Right renal pelvis (tissue), 4 donors: Measurements from ENCODE around the gene SH2D3A. TPM values are rescaled to one million over a fixed set of nuclear protein-coding genes. Genes with fewer than 3 reads are reported as not detected.

Experiments
- DNase-seq, 4 donors: peaks; one replicate each; pipeline ENCODE4 v3.0.0-alpha.2; 2013; ENCODE audit warnings: low read depth in 4 of 4, low spot score in 3 of 4, missing footprints in 1 of 4
- polyA plus RNA-seq, 4 donors: library from polyadenylated mRNA; unstranded; fragments of 120-200 nt; gene quantifications; one replicate each; pipeline ENCODE4 v1.2.1, GENCODE V29; 2013; ENCODE audit not compliant: insufficient read length in 4 of 4

SH2D3A gene
- polyA plus RNA-seq, 4 donors: 6.2 to 9.8 (median 7.3) TPM

DNA sequence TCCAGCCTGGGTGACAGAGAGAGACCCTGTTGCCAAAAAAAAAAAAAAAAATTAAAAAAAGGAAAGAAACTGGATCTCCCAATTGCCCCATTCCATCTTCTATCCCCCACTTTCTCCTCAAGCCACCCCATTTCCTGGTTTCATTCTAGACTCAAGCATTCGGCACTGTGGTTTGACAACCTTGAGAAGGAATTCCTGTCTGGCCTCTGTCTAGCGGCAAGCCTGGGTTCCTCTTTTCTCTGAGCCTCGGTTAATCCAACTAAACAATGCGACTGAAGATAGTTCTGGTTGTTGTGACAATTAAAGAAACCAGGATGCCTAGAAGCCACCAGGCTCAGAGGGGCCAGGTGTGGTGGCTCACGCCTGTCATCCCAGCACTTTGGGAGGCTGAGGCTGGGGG is 43.5 kb downstream of the SH2D3A start:
- no peak for DNase-seq

DNA sequence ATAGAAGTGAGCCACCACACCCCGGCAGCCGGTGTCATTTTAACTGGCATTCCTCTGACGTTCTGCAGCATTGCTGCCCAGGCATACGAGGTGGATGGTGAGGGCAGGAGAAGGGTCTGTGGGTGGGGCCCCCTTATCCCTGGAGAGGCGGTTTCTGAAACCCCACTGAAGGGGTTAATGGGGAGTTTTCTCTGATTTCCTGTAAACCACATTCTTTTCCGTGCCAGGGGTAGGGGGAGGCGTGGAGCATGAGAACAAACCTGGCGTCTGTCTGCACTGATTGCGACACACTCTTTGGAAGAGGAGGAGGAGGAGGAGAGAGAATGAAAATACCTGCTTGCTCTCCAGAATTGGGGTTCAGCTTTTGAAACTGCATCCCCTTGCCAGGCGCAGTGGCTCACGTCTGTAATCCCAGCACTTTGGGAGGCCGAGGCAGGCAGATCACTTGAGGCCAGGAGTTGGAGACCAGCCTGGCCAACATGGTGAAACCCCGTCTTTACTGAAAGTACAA is 44.1 kb downstream of the SH2D3A start:
- no peak for DNase-seq

GRCh38 chr19:6721773-6722172 is 45.5 kb downstream of the SH2D3A start:
- DNase-seq: no peak

DNA sequence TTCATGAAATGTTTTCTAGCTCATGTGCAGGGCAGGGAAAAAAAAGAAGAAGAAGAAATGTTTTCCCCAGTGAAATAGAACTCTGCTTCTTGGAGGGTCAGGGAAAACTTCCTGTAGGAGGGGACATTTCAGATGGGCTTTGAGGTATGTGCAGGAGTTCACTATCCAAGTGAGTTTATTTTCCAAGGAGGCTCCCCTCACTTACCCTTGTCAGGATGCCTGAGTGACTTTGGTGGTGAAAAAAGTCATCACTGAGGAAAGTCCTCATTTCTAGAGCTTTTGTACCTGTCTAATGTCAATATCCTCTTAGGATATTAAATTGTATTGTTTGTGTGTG is 46.1 kb downstream of the SH2D3A start:
- no peak for DNase-seq

DNA sequence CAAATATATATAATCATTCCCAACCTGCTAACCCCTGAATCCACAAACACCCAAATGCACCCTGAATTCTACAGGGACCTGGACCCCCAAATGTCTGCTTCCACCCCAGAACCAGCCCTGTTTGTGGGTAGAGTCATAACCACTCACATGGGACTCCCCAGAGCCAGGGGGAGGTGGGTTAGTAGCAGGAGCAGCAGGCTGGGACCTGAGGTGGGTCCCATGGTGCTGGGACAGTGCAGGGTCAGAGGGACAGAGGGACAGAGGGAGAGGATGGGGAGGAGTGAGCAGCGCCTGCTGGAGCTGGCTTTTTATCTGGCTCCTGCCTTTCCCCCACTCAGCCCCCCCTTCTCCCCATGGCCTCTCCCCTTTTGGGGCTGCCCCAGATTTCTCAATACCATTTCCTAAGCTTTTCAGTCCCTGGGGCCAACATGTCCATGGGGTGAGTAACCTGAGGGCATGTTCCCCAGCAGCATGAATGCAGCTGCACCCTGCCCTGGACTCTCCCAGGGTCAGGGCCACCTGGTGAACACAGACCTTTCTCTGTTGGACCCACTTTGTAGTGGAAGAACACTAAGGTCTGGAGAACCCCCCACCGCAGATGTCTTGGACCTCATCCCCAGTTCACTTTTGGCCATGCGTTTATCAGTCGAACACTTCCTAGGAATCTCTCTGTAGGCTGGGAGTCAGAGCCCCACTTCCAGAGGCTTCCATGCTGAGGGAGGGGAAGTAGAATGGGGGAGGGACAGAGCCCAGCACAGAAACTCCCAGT is 46.7 kb downstream of the SH2D3A start, which contains the start of gene C3:
TSS of gene C3 (minus strand) at position 282 of the 769 bp plus-strand sequence. CDS start at position 221, 61 bp downstream.
- no peak for DNase-seq

GRCh38 chr19:6719992-6720368 is 47.3 kb downstream of the SH2D3A start:
- no peak for DNase-seq

DNA sequence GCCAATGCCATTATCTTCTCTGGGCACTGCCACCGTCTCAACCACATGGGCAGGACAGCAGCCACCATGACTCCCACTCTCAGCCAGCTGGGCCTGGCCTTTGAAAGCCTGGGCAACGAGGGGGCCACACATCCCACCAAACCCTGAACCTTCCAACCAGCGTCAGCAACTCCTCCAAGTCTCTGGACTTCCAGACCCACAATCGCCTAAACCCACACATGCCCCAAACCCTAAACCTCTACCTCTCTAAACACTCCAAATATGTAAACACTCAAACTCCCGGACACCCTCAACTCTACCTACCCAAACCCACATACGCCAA is 47.7 kb downstream of the SH2D3A start:
- no peak for DNase-seq

DNA sequence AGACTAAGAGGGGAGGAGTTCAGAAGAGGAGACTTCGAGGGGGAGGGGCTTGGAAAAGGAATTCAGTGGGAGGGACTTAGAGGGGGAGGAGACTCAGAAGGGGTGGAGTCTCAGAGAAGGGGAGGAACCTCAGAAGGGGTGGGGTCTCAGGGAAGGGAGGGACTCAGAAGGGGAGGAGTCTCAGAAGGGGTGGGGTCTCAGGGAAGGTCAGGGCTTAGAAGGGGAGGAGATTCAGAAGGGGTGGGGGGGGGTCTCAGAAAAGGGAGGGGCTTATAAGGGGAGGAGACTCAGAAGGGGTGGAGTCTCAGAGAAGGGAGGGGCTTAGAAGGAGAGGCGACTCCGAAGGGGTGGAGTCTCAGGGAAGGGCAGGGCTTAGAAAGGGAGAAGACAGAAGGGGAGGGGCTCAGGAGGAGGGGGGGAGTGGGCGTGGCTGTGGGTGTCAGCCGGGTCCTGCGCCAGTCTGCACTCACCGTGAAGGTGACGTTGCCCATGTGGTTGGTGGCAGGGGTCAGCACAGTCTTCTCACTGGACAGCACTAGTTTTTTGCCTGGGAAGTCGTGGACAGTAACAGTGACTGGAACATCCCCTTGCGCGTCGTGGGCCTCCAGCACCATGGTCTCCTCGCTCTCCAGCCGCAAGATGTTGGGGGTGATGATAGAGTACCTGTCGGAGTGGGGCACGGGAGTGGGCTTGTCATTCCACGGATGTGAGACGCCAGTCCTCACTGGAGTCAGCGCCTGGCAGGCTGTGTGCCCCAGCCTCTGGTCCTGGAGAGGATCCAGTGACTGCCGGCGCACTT is 48.3 kb downstream of the SH2D3A start:
- DNase-seq: no peak

GRCh38 chr19:6718111-6718740 is 49.0 kb downstream of the SH2D3A start:
- DNase-seq: no peak

- no peak for DNase-seq
Measured at GRCh38 chr19:6717441-6717971, 49.7 kb downstream of the SH2D3A start.

DNA sequence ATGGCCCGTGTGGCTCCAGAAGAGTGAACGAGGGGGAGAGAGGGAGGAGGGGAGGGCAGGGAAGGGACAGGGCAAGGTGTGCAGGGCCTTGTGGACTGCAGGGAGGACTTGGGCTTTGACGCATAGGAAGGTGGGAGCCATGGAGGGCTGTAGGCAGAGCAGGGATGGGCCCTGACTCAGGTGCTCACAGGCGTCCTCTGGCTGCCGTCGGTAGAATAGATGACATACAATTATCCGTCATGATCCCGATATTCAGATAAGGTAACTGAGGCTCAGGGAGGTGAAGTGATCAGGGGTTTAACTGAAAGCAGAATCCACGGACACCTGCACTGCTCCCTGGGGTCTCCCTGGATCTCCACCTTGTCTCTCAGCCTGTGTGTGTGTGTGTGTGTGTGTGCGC is 50.2 kb downstream of the SH2D3A start:
- DNase-seq: no peak

- DNase-seq: no peak
Measured at GRCh38 chr19:6716610-6716970, 50.6 kb downstream of the SH2D3A start.

DNA sequence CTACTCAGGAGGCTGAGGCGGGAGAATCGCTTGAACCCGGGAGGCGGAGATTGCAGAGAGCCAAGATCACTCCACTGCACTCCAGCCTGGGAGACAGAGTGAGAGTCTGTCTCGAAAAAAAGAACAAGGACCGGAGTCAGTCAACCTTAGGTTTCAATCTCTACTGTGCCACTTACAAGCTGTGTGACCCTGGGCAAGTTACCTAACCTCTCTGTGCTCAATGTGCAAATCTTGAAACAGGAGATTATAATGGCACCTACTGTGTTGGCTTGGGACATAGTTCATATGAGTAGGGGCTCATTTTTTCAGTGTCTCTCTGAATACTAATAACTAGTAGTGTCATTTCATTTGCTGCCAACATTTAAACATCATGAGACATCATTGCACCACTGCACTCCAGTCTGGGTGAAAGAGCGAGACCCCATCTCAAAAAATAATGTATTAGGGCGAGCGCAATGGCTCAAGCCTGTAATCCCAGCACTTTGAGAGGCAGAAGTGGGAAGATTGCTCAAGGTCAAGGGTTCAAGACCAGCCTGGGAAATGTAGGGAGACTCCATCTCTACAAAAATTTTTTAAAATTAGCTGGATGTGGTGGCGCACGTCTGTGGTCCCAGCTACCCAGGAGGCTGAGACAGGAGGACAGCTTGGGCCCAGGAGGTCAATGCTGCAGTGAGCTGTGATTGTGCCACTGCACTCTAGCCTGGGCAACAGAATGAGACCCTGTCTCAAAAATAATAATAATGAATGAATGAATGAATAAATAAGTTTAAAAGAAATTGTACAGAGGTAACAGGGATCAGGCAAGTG is 52.3 kb downstream of the SH2D3A start:
- DNase-seq: no peak

DNA sequence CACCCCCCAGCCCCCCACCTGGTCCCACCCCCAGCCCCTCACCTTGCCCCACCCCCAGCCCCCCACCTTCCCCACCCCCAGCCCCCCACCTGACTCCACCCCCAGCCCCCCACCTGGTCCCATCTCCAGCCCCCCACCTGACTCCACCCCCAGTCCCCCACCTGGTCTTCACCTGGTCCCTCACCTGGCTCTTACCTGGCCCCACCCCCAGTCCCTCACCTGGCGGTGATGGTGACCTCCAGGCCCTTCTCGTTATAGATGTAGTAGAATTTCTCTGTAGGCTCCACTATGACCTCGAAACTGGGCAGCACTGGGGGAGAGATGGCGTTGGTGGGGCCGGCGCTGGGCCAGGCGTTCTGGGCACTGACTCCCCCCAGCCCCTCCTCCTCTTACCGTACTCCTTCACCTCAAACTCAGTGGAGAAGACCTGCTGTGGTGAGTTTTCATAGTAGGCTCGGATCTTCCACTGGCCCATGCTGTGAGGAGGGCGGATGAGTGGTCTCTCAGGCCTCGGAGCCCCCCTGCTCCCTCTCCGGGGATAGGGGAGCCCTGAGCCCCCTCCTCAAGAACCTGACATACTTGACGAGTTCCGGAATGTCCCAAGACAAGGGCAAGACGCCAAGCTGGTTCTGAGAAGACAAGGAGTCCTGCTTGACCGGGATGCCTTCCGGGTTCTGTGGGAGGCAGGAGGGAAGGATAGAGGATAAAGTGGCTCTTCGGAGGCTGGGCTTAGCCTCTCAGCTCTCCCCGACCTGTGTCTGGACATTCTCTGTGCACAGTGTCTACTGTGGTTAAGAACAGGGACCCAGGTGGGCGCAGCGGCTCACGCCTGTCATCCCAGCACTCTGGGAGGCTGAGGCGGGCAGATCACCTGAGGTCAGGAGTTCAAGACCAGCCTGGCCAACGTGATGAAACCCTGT is 53.2 kb downstream of the SH2D3A start:
- DNase-seq: no peak

GRCh38 chr19:6712692-6713670 is 54.3 kb downstream of the SH2D3A start:
- DNase-seq: no peak

DNA sequence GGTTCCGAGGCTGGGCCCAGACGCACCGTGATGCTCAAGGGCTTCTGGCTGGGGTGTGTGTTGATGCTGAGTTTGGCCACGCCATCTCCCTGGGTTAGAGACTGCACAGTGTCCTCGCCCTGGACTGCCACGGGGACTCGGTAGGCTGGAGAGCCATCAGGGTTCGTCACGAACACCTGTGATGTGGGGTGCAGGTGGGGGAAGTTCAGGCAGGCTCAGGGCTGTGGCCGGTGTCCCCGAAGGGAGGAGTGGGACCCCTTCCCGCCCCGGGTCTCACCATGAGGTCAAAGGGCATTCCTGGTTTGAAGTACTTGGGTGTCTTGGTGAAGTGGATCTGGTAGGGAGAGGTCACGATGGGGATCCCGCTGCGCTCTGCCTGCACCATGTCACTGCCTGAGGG is 55.0 kb downstream of the SH2D3A start:
- DNase-seq: no peak

GRCh38 chr19:6711605-6712004 is 55.6 kb downstream of the SH2D3A start:
- no peak for DNase-seq

GRCh38 chr19:6711078-6711361 is 56.2 kb downstream of the SH2D3A start:
- no peak for DNase-seq
